ENCODE results near the gene TRHDE.

Gene TRHDE

GRCh38 chr12:72272091-72272661 lies at the start of gene TRHDE:
Gene TRHDE, plus strand, starts transcription at chr12:72272370. Its CDS starts 274 bp downstream, at chr12:72272644.
- peak; percentile 46 for DNase-seq

GRCh38 chr12:72226510-72226909 lies 45.7 kb upstream of the TRHDE start:
- no peak for DNase-seq

GRCh38 chr12:72228424-72228823 lies 43.7 kb upstream of the TRHDE start:
- no peak for DNase-seq

- no peak for DNase-seq
Measured at GRCh38 chr12:72230589-72230988, 41.6 kb upstream of the TRHDE start.

- no peak for DNase-seq
Measured at GRCh38 chr12:72234886-72235285, 37.3 kb upstream of the TRHDE start.

- DNase-seq = no peak
Measured at GRCh38 chr12:72236071-72236705, 36.0 kb upstream of the TRHDE start.

- DNase-seq = no peak
Measured at GRCh38 chr12:72241552-72241951, 30.6 kb upstream of the TRHDE start.

GRCh38 chr12:72242946-72243345 lies 29.2 kb upstream of the TRHDE start:
- no peak for DNase-seq

GRCh38 chr12:72246370-72246769 lies 25.8 kb upstream of the TRHDE start:
- DNase-seq = no peak

- DNase-seq = no peak
Measured at GRCh38 chr12:72250346-72250745, 21.8 kb upstream of the TRHDE start.

GRCh38 chr12:72256725-72257124 lies 15.4 kb upstream of the TRHDE start:
- DNase-seq = no peak

- no peak for DNase-seq
Measured at GRCh38 chr12:72261885-72262284, 10.3 kb upstream of the TRHDE start.

- DNase-seq = no peak
Measured at GRCh38 chr12:72264548-72265175, 7.5 kb upstream of the TRHDE start.

GRCh38 chr12:72267974-72268373 lies 4.2 kb upstream of the TRHDE start:
- no peak for DNase-seq

GRCh38 chr12:72268386-72268785 lies 3.8 kb upstream of the TRHDE start:
- no peak for DNase-seq

GRCh38 chr12:72269491-72269890 lies 2.7 kb upstream of the TRHDE start:
- no peak for DNase-seq

GRCh38 chr12:72270246-72270645 lies 1.9 kb upstream of the TRHDE start:
- no peak for DNase-seq

- DNase-seq = no peak
Measured at GRCh38 chr12:72270961-72271360, 1.2 kb upstream of the TRHDE start.

- peak; percentile 42 for DNase-seq
Measured at GRCh38 chr12:72271451-72272090, 599 bp upstream of the TRHDE start.

GRCh38 chr12:72272731-72273498 lies 745 bp downstream of the TRHDE start:
- DNase-seq = peak; percentile 13

GRCh38 chr12:72273499-72273837 lies 1.3 kb downstream of the TRHDE start:
- DNase-seq = no peak

- DNase-seq = no peak
Measured at GRCh38 chr12:72273851-72274351, 1.7 kb downstream of the TRHDE start.

GRCh38 chr12:72274931-72275330 lies 2.8 kb downstream of the TRHDE start:
- DNase-seq = no peak
